ENCODE results near the gene PNISR. TPM values are rescaled to one million over a fixed set of nuclear protein-coding genes. Genes with fewer than 3 reads are reported as not detected.
"Not testable (repeated sequence)": the region's sequence is repeated elsewhere in the genome, so short reads cannot be mapped to it uniquely, and the experiment has no call there.

The PNISR gene
- polyA plus RNA-seq (ENCODE audit: insufficient read length) = 460 TPM
- long read RNA-seq, donor 1, full-length matches to known transcripts = 39 of 72 reads
- long read RNA-seq, donor 1, partial matches to known transcripts = 26 of 72 reads
- long read RNA-seq, donor 1, other reads (novel, unspliced or antisense) = 7 of 72 reads
- long read RNA-seq, donor 2, transcript PNISR-203 (2 exons, 2,178 nt) = major isoform, 60 of 142 reads
- long read RNA-seq, donor 2, transcript PNISR-204 (2 exons, 1,939 nt) = minor isoform, 6 of 142 reads
- long read RNA-seq, donor 2, partial matches to known transcripts = 67 of 142 reads
- long read RNA-seq, donor 2, other reads (novel, unspliced or antisense) = 6 of 142 reads
- long read RNA-seq, donor 3, full-length matches to known transcripts = 40 of 88 reads
- long read RNA-seq, donor 3, partial matches to known transcripts = 48 of 88 reads
- long read RNA-seq, donor 3, other reads (novel, unspliced or antisense) = 0 of 88 reads
- long read RNA-seq, donor 4, transcript PNISR-203 (2 exons, 2,178 nt) = major isoform, 16 of 20 reads
- long read RNA-seq, donor 4, partial matches to known transcripts = 0 of 20 reads
- long read RNA-seq, donor 4, other reads (novel, unspliced or antisense) = 0 of 20 reads
- long read RNA-seq, donor 5, full-length matches to known transcripts = 67 of 141 reads
- long read RNA-seq, donor 5, partial matches to known transcripts = 62 of 141 reads
- long read RNA-seq, donor 5, other reads (novel, unspliced or antisense) = 12 of 141 reads
- long read RNA-seq, donor 6, transcript PNISR-203 (2 exons, 2,178 nt) = major isoform, 11 of 42 reads
- long read RNA-seq, donor 6, partial matches to known transcripts = 20 of 42 reads
- long read RNA-seq, donor 6, other reads (novel, unspliced or antisense) = 7 of 42 reads
- long read RNA-seq, donor 7, full-length matches to known transcripts = 82 of 275 reads
- long read RNA-seq, donor 7, partial matches to known transcripts = 184 of 275 reads
- long read RNA-seq, donor 7, other reads (novel, unspliced or antisense) = 9 of 275 reads
- long read RNA-seq, donor 8, full-length matches to known transcripts = 23 of 35 reads
- long read RNA-seq, donor 8, partial matches to known transcripts = 12 of 35 reads
- long read RNA-seq, donor 8, other reads (novel, unspliced or antisense) = 0 of 35 reads

- DNase-seq = peak; percentile 99
Observed at GRCh38 chr6:99424761-99425646, at the start of gene PNISR. Gene PNISR (minus strand): TSS chr6:99425308. CDS start chr6:99414659, 10,649 bp downstream.

- DNase-seq = no peak
Observed at GRCh38 chr6:99473730-99474129, 48.6 kb upstream of the PNISR start.

- no peak for DNase-seq
Observed at GRCh38 chr6:99471638-99472037, 46.5 kb upstream of the PNISR start.

- peak; percentile 10 for DNase-seq
Observed at GRCh38 chr6:99467509-99468106, 42.5 kb upstream of the PNISR start.

GRCh38 chr6:99459133-99459532, 34.0 kb upstream of the PNISR start:
- not testable (repeated sequence) for DNase-seq

GRCh38 chr6:99458319-99458718, 33.2 kb upstream of the PNISR start:
- DNase-seq = no peak

- DNase-seq = no peak
Observed at GRCh38 chr6:99446076-99446475, 21.0 kb upstream of the PNISR start.

GRCh38 chr6:99434702-99435530, 9.8 kb upstream of the PNISR start:
- DNase-seq = no peak

GRCh38 chr6:99432877-99433276, 7.8 kb upstream of the PNISR start:
- peak; percentile 33 for DNase-seq

GRCh38 chr6:99431901-99432300, 6.8 kb upstream of the PNISR start:
- no peak for DNase-seq

GRCh38 chr6:99427988-99428387, 2.9 kb upstream of the PNISR start:
- DNase-seq = no peak

GRCh38 chr6:99426451-99426757, 1.3 kb upstream of the PNISR start:
- no peak for DNase-seq

- peak; percentile 91 for DNase-seq
Observed at GRCh38 chr6:99425647-99426450, 741 bp upstream of the PNISR start.

- DNase-seq = no peak
Observed at GRCh38 chr6:99424022-99424421, 1.1 kb downstream of the PNISR start.

- no peak for DNase-seq
Observed at GRCh38 chr6:99422912-99423311, 2.2 kb downstream of the PNISR start.

- no peak for DNase-seq
Observed at GRCh38 chr6:99416892-99417767, 8.0 kb downstream of the PNISR start.

- DNase-seq = no peak
Observed at GRCh38 chr6:99416226-99416625, 8.9 kb downstream of the PNISR start.

GRCh38 chr6:99415446-99415845, 9.7 kb downstream of the PNISR start:
- DNase-seq = no peak
